Bronchial epithelial cell (primary cell): Measurements from ENCODE around the gene TSPEAR. TPM values are rescaled to one million over a fixed set of nuclear protein-coding genes. Genes with fewer than 3 reads are reported as not detected.
"Not testable (repeated sequence)": the region's sequence is repeated elsewhere in the genome, so short reads cannot be mapped to it uniquely, and the experiment has no call there.

ENCODE experiments used
- DNase-seq: peaks from one replicate; pipeline ENCODE4 v3.0.0-alpha.2; 2010; ENCODE audit warnings: low read depth
- FAIRE-seq: peaks from 2 replicates; lab custom pipeline; 2011; peaks lifted over from hg19 to GRCh38; lab: Jason Lieb, UNC
- H3K27me3 ChIP-seq: 2 replicates; pipeline ENCODE4 v1.5.1; 2011; ENCODE audit warnings: low read length; ENCODE audit not compliant: control insufficient read depth, insufficient read depth
- H3K36me3 ChIP-seq: 2 replicates; pipeline ENCODE4 v1.5.1; 2011; ENCODE audit warnings: low read length; ENCODE audit not compliant: control insufficient read depth, insufficient read depth
- H3K4me3 ChIP-seq: 2 replicates; pipeline ENCODE4 v1.5.1; 2011; ENCODE audit warnings: mild to moderate bottlenecking, low read depth, low read length, control low read depth
- total RNA-seq: library from RNA; depleted of rRNA; stranded (reverse); fragments of >200 nt; gene quantifications from 2 replicates; pipeline ENCODE4 v1.2.1, GENCODE V29; 2014
- TF ChIP-seq, protein P1 (sequence below): IDR thresholded peaks from 2 replicates; pipeline ENCODE4 v1.5.1; 2011; ENCODE audit warnings: mild to moderate bottlenecking, moderate library complexity, low read length, control low read depth, inconsistent platforms; ENCODE audit not compliant: insufficient read depth, severe bottlenecking

TSPEAR gene
- total RNA-seq, 1 donor from 2014 or later, result not detected

DNA sequence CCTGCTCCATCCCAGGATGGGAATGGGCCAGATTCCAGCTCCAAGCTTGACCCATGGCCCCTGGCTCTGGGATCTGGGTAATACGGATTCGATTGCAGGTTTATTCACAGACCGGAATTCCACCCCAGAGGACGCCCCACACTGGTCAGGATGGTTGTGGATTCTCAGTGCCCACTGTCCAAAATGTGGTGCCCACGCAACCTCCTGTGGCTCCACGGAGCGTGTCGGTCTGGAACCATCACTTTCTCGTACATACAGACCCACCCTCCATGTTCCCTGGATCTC is 203.0 kb downstream of the TSPEAR start:
- no peaks in the 10 kb centered on the region for H3K36me3 ChIP-seq
- FAIRE-seq (no peak), DNase-seq (no peak)
- no peaks in the 10 kb centered on the region for H3K27me3 ChIP-seq
- H3K4me3 ChIP-seq, result no peak overlapping the region
- TF ChIP-seq, protein P1, sequence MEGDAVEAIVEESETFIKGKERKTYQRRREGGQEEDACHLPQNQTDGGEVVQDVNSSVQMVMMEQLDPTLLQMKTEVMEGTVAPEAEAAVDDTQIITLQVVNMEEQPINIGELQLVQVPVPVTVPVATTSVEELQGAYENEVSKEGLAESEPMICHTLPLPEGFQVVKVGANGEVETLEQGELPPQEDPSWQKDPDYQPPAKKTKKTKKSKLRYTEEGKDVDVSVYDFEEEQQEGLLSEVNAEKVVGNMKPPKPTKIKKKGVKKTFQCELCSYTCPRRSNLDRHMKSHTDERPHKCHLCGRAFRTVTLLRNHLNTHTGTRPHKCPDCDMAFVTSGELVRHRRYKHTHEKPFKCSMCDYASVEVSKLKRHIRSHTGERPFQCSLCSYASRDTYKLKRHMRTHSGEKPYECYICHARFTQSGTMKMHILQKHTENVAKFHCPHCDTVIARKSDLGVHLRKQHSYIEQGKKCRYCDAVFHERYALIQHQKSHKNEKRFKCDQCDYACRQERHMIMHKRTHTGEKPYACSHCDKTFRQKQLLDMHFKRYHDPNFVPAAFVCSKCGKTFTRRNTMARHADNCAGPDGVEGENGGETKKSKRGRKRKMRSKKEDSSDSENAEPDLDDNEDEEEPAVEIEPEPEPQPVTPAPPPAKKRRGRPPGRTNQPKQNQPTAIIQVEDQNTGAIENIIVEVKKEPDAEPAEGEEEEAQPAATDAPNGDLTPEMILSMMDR, result no peak

DNA sequence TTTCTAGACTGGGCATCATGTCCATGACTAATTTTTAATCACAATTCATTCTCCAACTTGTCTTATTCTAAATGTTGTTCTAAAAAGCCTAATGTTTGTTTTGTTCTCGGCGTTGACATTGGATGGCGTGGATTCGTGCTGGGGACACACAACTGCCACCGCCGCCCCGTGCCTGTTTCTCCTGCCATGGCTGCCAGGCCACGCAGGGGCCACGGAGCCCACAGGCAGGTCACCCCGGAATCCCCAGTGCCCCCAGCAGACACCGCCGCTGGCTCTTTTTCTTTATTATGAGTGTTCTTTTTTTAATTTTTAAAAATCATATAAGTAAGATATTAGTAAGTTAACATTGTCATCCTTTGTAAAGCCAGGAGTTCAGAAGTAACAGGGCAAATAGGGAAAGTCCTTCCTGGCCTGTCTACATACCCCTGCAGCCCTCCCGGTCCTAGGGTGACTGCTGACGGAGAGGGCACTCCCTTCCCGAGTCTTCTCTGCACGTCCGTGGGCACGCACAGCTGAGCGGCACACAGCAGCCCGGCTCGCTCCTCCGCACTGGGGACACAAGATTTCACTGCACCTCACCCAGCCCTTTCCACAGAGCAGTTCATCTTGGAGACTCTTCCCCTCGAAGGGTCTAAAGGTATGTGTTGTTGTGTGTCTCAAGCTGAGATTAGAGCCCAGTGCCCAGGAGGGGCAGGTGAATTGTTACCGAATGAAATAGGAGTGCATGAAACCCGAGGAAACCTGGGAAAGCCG is 203.5 kb downstream of the TSPEAR start:
- Histone ChIP-seq H3K4me3 (no peak overlapping the region), H3K36me3 (no peaks in the 10 kb centered on the region), H3K27me3 (no peaks in the 10 kb centered on the region)
- DNase-seq, result no peak
- no peak for FAIRE-seq
- TF ChIP-seq, protein P1, result no peak

DNA sequence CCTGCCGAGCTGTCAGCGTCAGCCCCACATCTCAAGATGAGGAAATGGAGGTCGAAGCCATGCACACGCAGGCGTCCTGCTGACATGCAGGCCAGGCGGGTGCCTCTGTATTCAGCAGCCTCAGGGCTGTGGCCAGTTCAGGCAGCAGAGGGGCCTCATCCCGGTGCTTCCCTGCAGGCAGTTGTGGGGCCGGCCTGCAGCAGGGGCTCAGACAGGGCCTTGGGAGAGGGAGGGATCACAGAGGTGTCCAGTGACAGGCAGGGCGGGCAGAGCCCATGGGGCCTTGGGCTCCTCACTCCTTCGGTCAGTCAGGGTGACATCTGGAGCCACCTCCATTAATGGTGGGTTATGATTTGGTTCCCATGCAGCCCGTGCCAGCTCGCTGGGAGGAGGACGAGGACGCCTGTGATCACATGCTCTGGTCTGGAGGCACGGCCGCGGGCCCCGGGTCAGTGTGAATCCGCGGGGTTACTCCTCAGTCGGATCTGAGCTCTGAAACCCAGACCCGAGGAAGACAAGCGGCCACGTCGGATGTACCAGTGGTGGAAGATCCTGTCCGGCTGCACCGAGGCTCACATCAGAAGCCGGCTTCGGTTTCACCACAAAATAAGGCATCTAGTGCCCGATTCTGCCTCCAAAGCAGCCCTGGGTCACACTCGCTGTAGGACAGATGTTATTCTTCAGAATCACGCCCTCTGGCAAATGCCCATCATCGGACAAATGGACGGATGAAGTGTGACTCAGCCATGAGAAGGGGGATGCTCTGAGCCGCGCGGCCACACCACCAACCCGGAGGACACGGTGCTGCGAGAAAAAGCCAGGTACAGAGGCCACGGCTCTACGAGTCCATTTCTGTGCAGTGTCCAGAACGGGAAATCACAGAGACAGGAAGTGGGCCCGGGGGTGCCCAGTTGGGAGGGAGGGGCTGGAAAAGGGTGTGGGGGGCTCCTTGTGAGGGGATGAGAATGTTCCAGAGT is 204.8 kb downstream of the TSPEAR start:
- no peaks in the 10 kb centered on the region for H3K27me3 ChIP-seq
- DNase-seq (no peak), FAIRE-seq (no peak)
- H3K36me3 ChIP-seq, result no peaks in the 10 kb centered on the region
- H3K4me3 ChIP-seq, result no peak overlapping the region
- TF ChIP-seq, protein P1, result no peak

DNA sequence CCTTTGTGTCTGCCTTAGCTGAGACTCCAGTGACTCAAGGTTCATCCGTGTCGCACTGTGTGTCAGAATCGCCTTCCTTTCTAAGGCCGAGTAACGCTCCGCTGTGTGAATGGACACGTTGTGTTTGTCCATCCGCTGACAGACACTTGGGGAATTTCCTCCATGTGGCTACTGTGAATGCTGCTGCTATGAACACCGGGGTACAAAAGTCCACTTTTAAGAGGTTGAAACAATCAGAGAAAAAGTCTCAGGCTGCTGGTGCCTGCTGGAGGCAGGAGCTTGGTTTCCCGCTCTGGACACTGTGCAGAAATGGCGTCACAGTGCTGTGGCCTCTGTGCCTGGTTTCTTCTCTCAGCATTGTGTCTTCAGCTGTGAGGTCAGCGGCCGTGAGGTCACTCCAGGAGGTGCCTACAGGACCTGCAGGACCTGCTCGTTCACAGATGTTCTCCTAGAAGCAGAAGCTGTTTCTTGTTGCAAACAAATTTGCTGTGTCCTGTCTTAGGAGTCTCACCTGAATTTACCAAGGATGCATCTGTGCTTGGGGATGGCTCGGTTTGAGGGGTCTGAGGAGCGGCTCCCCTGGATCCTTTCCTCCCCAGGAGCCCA is 205.6 kb downstream of the TSPEAR start:
- Histone ChIP-seq H3K36me3 (no peaks in the 10 kb centered on the region), H3K4me3 (no peak overlapping the region), H3K27me3 (no peaks in the 10 kb centered on the region)
- FAIRE-seq, result no peak
- DNase-seq, result no peak
- TF ChIP-seq, protein P1, result no peak

DNA sequence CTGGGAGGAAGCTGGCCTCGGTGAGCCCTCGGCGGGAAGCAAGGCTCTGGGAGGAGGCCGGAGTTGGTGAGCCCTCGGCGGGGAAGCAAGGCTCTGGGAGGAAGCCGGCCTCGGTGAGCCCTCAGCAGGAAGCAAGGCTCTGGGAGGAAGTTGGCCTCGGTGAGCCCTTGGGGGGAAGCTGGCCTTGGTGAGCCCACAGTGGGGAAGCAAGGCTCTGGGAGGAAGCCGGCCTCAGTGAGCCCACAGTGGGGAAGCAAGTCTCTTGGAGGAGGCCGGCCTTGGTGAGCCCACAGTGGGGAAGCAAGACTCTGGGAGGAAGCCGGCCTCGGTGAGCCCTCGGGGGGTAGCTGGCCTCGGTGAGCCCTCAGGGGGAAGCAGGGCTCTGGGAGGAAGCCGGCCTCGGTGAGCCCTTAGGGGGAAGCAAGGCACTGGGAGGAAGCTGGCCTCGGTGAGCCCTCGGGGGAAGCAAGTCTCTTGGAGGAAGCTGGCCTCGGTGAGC is 207.4 kb downstream of the TSPEAR start:
- H3K4me3 ChIP-seq, result no peak overlapping the region
- no peaks in the 10 kb centered on the region for H3K36me3 ChIP-seq
- TF ChIP-seq, protein P1, result no peak
- H3K27me3 ChIP-seq, result no peaks in the 10 kb centered on the region
- no peak for DNase-seq
- no peak for FAIRE-seq

DNA sequence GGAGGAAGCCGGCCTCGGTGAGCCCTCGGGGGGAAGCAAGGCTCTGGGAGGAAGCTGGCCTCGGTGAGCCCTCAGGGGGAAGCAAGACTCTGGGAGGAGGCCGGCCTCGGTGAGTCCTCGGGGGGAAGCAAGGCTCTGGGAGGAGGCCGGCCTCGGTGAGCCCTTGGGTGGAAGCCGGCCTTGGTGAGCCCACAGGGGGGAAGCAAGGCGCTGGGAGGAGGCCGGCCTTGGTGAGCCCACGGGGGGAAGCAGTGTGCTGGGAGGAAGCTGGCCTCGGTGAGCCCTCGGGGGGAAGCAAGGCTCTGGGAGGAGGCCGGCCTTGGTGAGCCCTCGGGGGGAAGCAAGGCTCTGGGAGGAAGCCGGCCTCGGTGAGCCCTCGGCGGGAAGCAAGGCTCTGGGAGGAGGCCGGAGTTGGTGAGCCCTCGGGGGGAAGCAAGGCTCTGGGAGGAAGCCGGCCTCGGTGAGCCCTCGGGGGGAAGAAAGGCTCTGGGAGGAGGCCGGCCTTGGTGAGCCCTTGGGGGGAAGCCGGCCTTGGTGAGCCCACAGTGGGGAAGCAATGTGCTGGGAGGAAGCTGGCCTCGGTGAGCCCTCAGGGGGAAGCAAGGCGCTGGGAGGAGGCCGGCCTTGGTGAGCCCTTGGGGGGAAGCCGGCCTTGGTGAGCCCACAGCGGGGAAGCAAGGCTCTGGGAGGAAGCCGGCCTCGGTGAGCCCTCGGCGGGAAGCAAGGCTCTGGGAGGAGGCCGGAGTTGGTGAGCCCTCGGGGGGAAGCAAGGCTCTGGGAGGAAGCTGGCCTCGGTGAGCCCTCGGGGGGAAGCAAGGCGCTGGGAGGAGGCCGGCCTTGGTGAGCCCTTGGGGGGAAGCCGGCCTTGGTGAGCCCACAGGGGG is 208.1 kb downstream of the TSPEAR start:
- not testable (repeated sequence) for FAIRE-seq, H3K36me3 ChIP-seq, DNase-seq, H3K4me3 ChIP-seq, H3K27me3 ChIP-seq
